ENCODE measurements around the gene USP4. TPM values are rescaled to one million over a fixed set of nuclear protein-coding genes. Genes with fewer than 3 reads are reported as not detected.
"Not testable (repeated sequence)": the region's sequence is repeated elsewhere in the genome, so short reads cannot be mapped to it uniquely, and the experiment has no call there.

The USP4 gene
- total and polyA plus RNA-seq, 2 experiments from 2014 or later = 16.9 to 20.3 TPM

DNA sequence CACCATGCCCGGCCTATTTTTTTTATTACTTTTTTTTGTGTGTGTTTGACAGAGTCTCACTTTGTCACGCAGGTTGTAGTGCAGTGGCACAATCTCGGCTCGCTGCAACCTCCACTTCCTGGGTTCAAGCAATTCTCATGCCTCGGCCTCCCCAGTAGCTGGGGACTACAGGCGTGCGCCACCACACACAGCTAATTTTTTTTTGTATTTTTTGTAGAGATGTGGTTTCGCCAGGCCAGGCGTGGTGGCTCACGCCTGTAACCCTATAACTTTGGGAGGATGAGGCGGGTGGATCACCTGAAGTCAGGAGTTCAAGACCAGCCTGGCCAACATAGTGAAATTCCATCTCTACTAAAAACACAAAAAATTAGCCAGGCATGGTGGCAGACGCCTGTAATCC lies 8.5 kb upstream of the USP4 start:
- not testable (repeated sequence) for H3K9me2 ChIP-seq (ENCODE audit: insufficient read depth); H3F3A ChIP-seq (replicated peaks; ENCODE audit: low read depth); H2AFZ ChIP-seq; H3K27me3 ChIP-seq (ENCODE audit: insufficient read depth); H3K36me3 Mint-ChIP-seq (ENCODE audit: low read depth); H4K20me1 ChIP-seq (replicated peaks; ENCODE audit: insufficient read depth); H3K4me2 ChIP-seq; H3K79me2 ChIP-seq (replicated peaks; ENCODE audit: insufficient read depth); H3K27ac Mint-ChIP-seq; H3K9me3 Mint-ChIP-seq; DNase-seq (ENCODE audit: low spot score); H3K4me3 Mint-ChIP-seq; H3K27ac ChIP-seq (ENCODE audit: low read depth); H3K4me3 ChIP-seq; H3K4me1 ChIP-seq (ENCODE audit: insufficient read depth); H3K36me3 ChIP-seq (ENCODE audit: insufficient read depth); H3K27me3 Mint-ChIP-seq (ENCODE audit: insufficient read depth, low read depth, poor library complexity); H3K4me1 Mint-ChIP-seq; ATAC-seq

DNA sequence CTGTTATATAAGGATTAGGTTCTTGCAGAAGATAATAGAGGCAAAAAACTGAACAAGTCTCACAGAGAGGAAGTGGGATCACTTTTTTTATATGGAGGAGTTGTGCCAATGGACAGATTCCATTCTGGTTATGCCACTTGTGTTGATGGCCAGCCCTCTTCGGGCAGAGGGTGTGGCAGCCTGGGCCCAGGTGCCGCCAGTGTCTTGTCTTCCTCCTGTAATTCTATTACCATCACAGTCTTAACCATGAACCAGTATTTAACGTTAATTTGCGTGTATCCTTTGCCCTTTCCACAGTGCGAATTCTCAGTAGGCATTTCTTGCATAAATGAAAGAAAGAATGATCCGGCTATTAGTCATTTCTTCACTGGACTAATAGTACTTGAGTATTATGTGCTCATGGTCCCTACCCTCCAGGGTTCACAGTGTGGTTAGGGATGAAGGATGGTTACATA lies 7.0 kb upstream of the USP4 start:
- Mint-ChIP-seq H3K27ac (no peak overlapping the region), H3K27me3 (ENCODE audit: insufficient read depth, low read depth, poor library complexity) (no peaks in the 10 kb centered on the region), H3K36me3 (ENCODE audit: low read depth) (no peaks in the 10 kb centered on the region), H3K4me3 (no peak overlapping the region), H3K4me1 (peaks cover 2% of the 10 kb centered on the region; the same call in 1 of the 3 replicates), H3K9me3 (no peaks in the 10 kb centered on the region)
- Histone ChIP-seq H4K20me1 (replicated peaks; ENCODE audit: insufficient read depth) (no peaks in the 10 kb centered on the region), H3K36me3 (ENCODE audit: insufficient read depth) (no peaks in the 10 kb centered on the region), H3K9me2 (ENCODE audit: insufficient read depth) (no peaks in the 10 kb centered on the region), H3K4me1 (ENCODE audit: insufficient read depth) (no peaks in the 10 kb centered on the region), H3K27ac (ENCODE audit: low read depth) (no peak overlapping the region), H3K79me2 (replicated peaks; ENCODE audit: insufficient read depth) (no peaks in the 10 kb centered on the region), H3K27me3 (ENCODE audit: insufficient read depth) (no peaks in the 10 kb centered on the region), H3F3A (replicated peaks; ENCODE audit: low read depth) (no peaks in the 10 kb centered on the region), H3K4me3 (no peak overlapping the region), H2AFZ (no peak overlapping the region), H3K4me2 (no peak overlapping the region)
- DNase-seq (ENCODE audit: low spot score) (no peak), ATAC-seq (no peak)
- TF ChIP-seq, protein P1, sequence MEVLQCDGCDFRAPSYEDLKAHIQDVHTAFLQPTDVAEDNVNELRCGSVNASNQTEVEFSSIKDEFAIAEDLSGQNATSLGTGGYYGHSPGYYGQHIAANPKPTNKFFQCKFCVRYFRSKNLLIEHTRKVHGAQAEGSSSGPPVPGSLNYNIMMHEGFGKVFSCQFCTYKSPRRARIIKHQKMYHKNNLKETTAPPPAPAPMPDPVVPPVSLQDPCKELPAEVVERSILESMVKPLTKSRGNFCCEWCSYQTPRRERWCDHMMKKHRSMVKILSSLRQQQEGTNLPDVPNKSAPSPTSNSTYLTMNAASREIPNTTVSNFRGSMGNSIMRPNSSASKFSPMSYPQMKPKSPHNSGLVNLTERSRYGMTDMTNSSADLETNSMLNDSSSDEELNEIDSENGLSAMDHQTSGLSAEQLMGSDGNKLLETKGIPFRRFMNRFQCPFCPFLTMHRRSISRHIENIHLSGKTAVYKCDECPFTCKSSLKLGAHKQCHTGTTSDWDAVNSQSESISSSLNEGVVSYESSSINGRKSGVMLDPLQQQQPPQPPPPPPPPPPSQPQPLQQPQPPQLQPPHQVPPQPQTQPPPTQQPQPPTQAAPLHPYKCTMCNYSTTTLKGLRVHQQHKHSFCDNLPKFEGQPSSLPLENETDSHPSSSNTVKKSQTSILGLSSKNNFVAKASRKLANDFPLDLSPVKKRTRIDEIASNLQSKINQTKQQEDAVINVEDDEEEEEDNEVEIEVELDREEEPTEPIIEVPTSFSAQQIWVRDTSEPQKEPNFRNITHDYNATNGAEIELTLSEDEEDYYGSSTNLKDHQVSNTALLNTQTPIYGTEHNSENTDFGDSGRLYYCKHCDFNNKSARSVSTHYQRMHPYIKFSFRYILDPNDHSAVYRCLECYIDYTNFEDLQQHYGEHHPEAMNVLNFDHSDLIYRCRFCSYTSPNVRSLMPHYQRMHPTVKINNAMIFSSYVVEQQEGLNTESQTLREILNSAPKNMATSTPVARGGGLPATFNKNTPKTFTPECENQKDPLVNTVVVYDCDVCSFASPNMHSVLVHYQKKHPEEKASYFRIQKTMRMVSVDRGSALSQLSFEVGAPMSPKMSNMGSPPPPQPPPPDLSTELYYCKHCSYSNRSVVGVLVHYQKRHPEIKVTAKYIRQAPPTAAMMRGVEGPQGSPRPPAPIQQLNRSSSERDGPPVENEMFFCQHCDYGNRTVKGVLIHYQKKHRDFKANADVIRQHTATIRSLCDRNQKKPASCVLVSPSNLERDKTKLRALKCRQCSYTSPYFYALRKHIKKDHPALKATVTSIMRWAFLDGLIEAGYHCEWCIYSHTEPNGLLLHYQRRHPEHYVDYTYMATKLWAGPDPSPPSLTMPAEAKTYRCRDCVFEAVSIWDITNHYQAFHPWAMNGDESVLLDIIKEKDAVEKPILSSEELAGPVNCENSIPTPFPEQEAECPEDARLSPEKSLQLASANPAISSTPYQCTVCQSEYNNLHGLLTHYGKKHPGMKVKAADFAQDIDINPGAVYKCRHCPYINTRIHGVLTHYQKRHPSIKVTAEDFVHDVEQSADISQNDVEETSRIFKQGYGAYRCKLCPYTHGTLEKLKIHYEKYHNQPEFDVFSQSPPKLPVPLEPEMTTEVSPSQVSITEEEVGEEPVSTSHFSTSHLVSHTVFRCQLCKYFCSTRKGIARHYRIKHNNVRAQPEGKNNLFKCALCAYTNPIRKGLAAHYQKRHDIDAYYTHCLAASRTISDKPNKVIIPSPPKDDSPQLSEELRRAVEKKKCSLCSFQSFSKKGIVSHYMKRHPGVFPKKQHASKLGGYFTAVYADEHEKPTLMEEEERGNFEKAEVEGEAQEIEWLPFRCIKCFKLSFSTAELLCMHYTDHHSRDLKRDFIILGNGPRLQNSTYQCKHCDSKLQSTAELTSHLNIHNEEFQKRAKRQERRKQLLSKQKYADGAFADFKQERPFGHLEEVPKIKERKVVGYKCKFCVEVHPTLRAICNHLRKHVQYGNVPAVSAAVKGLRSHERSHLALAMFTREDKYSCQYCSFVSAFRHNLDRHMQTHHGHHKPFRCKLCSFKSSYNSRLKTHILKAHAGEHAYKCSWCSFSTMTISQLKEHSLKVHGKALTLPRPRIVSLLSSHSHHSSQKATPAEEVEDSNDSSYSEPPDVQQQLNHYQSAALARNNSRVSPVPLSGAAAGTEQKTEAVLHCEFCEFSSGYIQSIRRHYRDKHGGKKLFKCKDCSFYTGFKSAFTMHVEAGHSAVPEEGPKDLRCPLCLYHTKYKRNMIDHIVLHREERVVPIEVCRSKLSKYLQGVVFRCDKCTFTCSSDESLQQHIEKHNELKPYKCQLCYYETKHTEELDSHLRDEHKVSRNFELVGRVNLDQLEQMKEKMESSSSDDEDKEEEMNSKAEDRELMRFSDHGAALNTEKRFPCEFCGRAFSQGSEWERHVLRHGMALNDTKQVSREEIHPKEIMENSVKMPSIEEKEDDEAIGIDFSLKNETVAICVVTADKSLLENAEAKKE (CRISPR knock-in tag; IDR thresholded peaks at IDR 0.05) = no peak
- TF ChIP-seq NANOG (IDR thresholded peaks at IDR 0.05; ENCODE audit: borderline replicate concordance) = no peak
- TF ChIP-seq STAT1 (IDR thresholded peaks at IDR 0.05; ENCODE audit: unreplicated experiment) = no peak
- TF ChIP-seq, protein P2, sequence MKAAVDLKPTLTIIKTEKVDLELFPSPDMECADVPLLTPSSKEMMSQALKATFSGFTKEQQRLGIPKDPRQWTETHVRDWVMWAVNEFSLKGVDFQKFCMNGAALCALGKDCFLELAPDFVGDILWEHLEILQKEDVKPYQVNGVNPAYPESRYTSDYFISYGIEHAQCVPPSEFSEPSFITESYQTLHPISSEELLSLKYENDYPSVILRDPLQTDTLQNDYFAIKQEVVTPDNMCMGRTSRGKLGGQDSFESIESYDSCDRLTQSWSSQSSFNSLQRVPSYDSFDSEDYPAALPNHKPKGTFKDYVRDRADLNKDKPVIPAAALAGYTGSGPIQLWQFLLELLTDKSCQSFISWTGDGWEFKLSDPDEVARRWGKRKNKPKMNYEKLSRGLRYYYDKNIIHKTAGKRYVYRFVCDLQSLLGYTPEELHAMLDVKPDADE (IDR thresholded peaks at IDR 0.05) = no peak
- TF ChIP-seq, protein P3, sequence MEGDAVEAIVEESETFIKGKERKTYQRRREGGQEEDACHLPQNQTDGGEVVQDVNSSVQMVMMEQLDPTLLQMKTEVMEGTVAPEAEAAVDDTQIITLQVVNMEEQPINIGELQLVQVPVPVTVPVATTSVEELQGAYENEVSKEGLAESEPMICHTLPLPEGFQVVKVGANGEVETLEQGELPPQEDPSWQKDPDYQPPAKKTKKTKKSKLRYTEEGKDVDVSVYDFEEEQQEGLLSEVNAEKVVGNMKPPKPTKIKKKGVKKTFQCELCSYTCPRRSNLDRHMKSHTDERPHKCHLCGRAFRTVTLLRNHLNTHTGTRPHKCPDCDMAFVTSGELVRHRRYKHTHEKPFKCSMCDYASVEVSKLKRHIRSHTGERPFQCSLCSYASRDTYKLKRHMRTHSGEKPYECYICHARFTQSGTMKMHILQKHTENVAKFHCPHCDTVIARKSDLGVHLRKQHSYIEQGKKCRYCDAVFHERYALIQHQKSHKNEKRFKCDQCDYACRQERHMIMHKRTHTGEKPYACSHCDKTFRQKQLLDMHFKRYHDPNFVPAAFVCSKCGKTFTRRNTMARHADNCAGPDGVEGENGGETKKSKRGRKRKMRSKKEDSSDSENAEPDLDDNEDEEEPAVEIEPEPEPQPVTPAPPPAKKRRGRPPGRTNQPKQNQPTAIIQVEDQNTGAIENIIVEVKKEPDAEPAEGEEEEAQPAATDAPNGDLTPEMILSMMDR (conservative IDR thresholded peaks at IDR 0.05; ENCODE audit: low read depth in 2 of 2) = no peak
- no peak for TF ChIP-seq CREB1 (CRISPR knock-in tag; IDR thresholded peaks at IDR 0.05; ENCODE audit: low read depth)
- no peak for TF ChIP-seq ZNF114 (CRISPR knock-in tag; IDR thresholded peaks at IDR 0.05)
- no peak for TF ChIP-seq EZH2 (IDR thresholded peaks at IDR 0.05; ENCODE audit: low read depth, unreplicated experiment)
- TF ChIP-seq, protein P4, sequence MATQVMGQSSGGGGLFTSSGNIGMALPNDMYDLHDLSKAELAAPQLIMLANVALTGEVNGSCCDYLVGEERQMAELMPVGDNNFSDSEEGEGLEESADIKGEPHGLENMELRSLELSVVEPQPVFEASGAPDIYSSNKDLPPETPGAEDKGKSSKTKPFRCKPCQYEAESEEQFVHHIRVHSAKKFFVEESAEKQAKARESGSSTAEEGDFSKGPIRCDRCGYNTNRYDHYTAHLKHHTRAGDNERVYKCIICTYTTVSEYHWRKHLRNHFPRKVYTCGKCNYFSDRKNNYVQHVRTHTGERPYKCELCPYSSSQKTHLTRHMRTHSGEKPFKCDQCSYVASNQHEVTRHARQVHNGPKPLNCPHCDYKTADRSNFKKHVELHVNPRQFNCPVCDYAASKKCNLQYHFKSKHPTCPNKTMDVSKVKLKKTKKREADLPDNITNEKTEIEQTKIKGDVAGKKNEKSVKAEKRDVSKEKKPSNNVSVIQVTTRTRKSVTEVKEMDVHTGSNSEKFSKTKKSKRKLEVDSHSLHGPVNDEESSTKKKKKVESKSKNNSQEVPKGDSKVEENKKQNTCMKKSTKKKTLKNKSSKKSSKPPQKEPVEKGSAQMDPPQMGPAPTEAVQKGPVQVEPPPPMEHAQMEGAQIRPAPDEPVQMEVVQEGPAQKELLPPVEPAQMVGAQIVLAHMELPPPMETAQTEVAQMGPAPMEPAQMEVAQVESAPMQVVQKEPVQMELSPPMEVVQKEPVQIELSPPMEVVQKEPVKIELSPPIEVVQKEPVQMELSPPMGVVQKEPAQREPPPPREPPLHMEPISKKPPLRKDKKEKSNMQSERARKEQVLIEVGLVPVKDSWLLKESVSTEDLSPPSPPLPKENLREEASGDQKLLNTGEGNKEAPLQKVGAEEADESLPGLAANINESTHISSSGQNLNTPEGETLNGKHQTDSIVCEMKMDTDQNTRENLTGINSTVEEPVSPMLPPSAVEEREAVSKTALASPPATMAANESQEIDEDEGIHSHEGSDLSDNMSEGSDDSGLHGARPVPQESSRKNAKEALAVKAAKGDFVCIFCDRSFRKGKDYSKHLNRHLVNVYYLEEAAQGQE (IDR thresholded peaks at IDR 0.05; ENCODE audit: unreplicated experiment) = no peak
- TF ChIP-seq JUNB (IDR thresholded peaks at IDR 0.05; ENCODE audit: unreplicated experiment) = no peak

All from GM23338 (cell line).